ENCODE data around the gene ESRRG.

The ESRRG gene

GRCh38 chr1:216457356-216457755, 265.9 kb downstream of the ESRRG start:
- in situ Hi-C loops (cut with MboI; ENCODE audit: low sequenced_read_pairs): no loop called here

- in situ Hi-C loops (cut with MboI; ENCODE audit: low sequenced_read_pairs): no loop called here
Measured at GRCh38 chr1:216456682-216457081, 266.5 kb downstream of the ESRRG start.

GRCh38 chr1:216453777-216454176, 269.5 kb downstream of the ESRRG start:
- in situ Hi-C loops (cut with MboI; ENCODE audit: low sequenced_read_pairs): no loop called here

Measured in HL-60/S4 treated with retinoic acid at 250 ng/mL for 4 days and 3 days (cell line).